Right lobe of liver (tissue), 4 donors: ENCODE measurements around the gene TMEM121.

Experiments
- CTCF ChIP-seq, 4 donors: fragments of 200-600 bp in 3 of 4; fragments of 450-650 bp in 1 of 4; IDR thresholded peaks; one replicate each; pipeline versions ENCODE4 v1.5.1 to v1.8.0; 2016 to 2022; ENCODE audit warnings: antibody characterized with exemption in 4 of 4, mild to moderate bottlenecking in 2 of 4
- POLR2A ChIP-seq: fragments of 450-650 bp; IDR thresholded peaks from one replicate; pipeline ENCODE4 v1.6.1; 2017; ENCODE audit warnings: antibody characterized with exemption, mild to moderate bottlenecking
- donor health status: DM: no; HTN: no; CAD: no.
- donor health status: DM: no; HTN: no; CAD: no.
- donor health status: DM: no; HTN: yes; CAD: no.

GRCh38 chr14:105529319-105529568, 2.9 kb downstream of the TMEM121 start:
- TF ChIP-seq CTCF (IDR thresholded peaks at IDR 0.05) (no peak), POLR2A (no peak)
